ENCODE results near the gene ANXA7.

DNA sequence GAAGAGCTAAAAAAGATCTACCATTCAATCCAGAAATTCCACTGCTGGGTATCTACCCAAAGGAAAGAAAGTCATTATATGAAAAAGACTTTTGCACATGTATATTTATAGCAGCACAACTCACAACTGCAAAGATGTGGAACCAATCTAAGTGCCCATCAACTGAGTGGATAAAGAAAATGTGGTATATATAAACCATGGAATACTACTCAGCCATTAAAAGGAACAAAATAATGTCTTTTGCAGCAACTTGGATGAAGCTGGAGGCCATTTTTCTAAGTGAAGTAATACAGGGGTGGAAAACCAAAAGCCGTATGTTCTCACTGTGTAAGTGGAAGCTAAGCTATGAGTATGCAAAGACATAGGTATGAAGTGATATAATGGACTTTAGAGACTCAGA lies 3.0 kb downstream of the ANXA7 start:
- TF ChIP-seq POLR2A (IDR thresholded peaks at IDR 0.05) (no peak), EP300 (IDR thresholded peaks at IDR 0.05; ENCODE audit: low read depth) (no peak)
- TF ChIP-seq, protein P1, sequence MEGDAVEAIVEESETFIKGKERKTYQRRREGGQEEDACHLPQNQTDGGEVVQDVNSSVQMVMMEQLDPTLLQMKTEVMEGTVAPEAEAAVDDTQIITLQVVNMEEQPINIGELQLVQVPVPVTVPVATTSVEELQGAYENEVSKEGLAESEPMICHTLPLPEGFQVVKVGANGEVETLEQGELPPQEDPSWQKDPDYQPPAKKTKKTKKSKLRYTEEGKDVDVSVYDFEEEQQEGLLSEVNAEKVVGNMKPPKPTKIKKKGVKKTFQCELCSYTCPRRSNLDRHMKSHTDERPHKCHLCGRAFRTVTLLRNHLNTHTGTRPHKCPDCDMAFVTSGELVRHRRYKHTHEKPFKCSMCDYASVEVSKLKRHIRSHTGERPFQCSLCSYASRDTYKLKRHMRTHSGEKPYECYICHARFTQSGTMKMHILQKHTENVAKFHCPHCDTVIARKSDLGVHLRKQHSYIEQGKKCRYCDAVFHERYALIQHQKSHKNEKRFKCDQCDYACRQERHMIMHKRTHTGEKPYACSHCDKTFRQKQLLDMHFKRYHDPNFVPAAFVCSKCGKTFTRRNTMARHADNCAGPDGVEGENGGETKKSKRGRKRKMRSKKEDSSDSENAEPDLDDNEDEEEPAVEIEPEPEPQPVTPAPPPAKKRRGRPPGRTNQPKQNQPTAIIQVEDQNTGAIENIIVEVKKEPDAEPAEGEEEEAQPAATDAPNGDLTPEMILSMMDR (IDR thresholded peaks at IDR 0.05): no peak
